ENCODE results near the gene TRIM50.

- no peak for TF ChIP-seq CTCF (IDR thresholded peaks at IDR 0.05 in 4 of 5, conservative IDR thresholded peaks at IDR 0.05 in 1 of 5)
- TF ChIP-seq POLR2A (IDR thresholded peaks at IDR 0.05): no peak
Measured at GRCh38 chr7:73359306-73359705, 31.4 kb upstream of the TRIM50 start.
